ENCODE data around the gene PRELID3B.

Gene PRELID3B

GRCh38 chr20:59073582-59073981 is 31.0 kb upstream of the PRELID3B start:
- Histone ChIP-seq H3K27me3 (peaks cover 17% of the 10 kb centered on the region), H3K4me3 (ENCODE audit: low read depth, low read length) (no peak overlapping the region), H3K36me3 (no peaks in the 10 kb centered on the region), H3K9me3 (no peaks in the 10 kb centered on the region), H3K4me1 (no peaks in the 10 kb centered on the region)
- TF ChIP-seq, protein P1, sequence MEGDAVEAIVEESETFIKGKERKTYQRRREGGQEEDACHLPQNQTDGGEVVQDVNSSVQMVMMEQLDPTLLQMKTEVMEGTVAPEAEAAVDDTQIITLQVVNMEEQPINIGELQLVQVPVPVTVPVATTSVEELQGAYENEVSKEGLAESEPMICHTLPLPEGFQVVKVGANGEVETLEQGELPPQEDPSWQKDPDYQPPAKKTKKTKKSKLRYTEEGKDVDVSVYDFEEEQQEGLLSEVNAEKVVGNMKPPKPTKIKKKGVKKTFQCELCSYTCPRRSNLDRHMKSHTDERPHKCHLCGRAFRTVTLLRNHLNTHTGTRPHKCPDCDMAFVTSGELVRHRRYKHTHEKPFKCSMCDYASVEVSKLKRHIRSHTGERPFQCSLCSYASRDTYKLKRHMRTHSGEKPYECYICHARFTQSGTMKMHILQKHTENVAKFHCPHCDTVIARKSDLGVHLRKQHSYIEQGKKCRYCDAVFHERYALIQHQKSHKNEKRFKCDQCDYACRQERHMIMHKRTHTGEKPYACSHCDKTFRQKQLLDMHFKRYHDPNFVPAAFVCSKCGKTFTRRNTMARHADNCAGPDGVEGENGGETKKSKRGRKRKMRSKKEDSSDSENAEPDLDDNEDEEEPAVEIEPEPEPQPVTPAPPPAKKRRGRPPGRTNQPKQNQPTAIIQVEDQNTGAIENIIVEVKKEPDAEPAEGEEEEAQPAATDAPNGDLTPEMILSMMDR (IDR thresholded peaks at IDR 0.05; ENCODE audit: low read depth, low read length) = no peak
- DNase-seq = no peak

GRCh38 chr20:59071216-59071615 is 28.6 kb upstream of the PRELID3B start:
- Histone ChIP-seq H3K9me3 (no peaks in the 10 kb centered on the region), H3K27me3 (peaks cover 13% of the 10 kb centered on the region), H3K4me1 (no peaks in the 10 kb centered on the region), H3K36me3 (no peaks in the 10 kb centered on the region), H3K4me3 (ENCODE audit: low read depth, low read length) (no peak overlapping the region)
- no peak for DNase-seq
- TF ChIP-seq, protein P1 (IDR thresholded peaks at IDR 0.05; ENCODE audit: low read depth, low read length) = no peak

DNA sequence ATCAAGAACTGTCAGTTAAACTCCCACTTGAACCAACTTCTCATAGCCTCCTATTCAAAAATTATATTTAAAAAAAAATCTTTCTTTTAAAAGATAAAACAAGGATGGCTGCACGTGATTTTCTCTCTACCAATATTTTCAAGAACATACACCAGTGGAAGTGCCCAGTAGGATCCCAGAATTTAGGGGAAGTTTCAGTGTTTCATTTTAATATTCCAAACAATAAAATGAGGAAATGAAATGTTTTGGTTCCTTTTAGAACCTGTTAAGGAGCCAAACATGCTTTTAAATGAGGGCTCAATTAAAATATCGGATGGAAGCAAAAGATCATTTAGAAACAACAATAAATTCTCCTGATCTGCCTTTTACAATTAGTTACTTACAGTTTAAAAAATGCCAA is 26.4 kb upstream of the PRELID3B start:
- no peaks in the 10 kb centered on the region for H3K36me3 ChIP-seq
- no peak for DNase-seq
- TF ChIP-seq, protein P1 (IDR thresholded peaks at IDR 0.05; ENCODE audit: low read depth, low read length) = no peak
- peaks cover 7% of the 10 kb centered on the region for H3K27me3 ChIP-seq
- no peak overlapping the region for H3K4me3 ChIP-seq (ENCODE audit: low read depth, low read length)
- no peaks in the 10 kb centered on the region for H3K4me1 ChIP-seq
- no peaks in the 10 kb centered on the region for H3K9me3 ChIP-seq

DNA sequence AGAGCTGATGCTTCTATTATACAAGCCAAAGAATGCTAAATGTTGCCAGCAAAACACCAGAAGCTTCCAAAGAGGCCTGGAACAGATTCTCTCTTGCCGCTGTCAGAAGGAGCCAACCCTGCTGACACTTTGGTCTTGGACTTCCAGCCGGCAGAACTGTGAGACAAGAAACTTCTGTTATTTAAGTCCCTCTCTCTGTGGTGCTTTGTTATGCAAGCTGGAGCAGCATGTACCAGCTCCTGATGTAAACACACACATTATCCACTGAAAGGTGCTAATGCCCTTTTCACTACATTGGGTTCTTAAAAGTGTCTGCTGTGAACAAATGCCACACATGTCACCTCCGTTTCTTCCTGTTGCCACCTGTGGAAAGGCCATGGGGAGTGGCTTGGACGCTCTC is 25.9 kb upstream of the PRELID3B start:
- H3K4me3 ChIP-seq (ENCODE audit: low read depth, low read length) = no peak overlapping the region
- H3K27me3 ChIP-seq = peaks cover 4% of the 10 kb centered on the region
- no peaks in the 10 kb centered on the region for H3K4me1 ChIP-seq
- DNase-seq = no peak
- no peaks in the 10 kb centered on the region for H3K36me3 ChIP-seq
- no peaks in the 10 kb centered on the region for H3K9me3 ChIP-seq
- TF ChIP-seq, protein P1 (IDR thresholded peaks at IDR 0.05; ENCODE audit: low read depth, low read length) = no peak

DNA sequence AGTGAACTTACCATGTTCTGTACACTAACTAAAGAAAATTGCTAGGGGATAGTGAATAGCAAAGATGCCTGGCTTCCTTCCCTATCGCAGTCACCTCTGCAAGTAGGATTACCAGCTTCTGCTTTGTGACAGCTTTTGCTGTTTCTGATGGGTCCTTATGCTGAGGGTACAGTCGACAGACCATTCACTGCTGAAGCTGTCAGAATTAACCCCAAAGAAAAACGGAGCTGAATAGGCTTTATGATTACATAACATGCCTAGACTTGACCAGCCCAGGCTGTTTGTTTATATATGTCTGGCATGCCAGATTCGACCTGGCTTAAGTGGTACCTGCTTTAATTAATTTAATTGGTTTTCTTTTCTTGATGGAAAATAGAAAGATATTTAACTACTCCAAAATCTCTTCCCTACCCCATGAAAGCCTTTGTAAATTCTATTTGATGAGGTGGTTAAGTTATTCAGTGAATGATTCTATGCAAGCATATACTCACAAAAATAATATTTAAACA is 21.7 kb upstream of the PRELID3B start:
- DNase-seq = no peak
- peak overlapping the region; percentile 50 for H3K4me3 ChIP-seq (ENCODE audit: low read depth, low read length)
- TF ChIP-seq, protein P1 (IDR thresholded peaks at IDR 0.05; ENCODE audit: low read depth, low read length) = no peak
- no peaks in the 10 kb centered on the region for H3K36me3 ChIP-seq
- H3K9me3 ChIP-seq = no peaks in the 10 kb centered on the region
- no peaks in the 10 kb centered on the region; the same call in 1 of the 2 replicates for H3K4me1 ChIP-seq
- no peaks in the 10 kb centered on the region for H3K27me3 ChIP-seq

GRCh38 chr20:59063358-59064213 is 21.0 kb upstream of the PRELID3B start:
- Histone ChIP-seq H3K4me1 (no peaks in the 10 kb centered on the region; the same call in 1 of the 2 replicates), H3K27me3 (no peaks in the 10 kb centered on the region), H3K9me3 (no peaks in the 10 kb centered on the region), H3K36me3 (no peaks in the 10 kb centered on the region), H3K4me3 (ENCODE audit: low read depth, low read length) (peak overlapping the region; percentile 50)
- peak; percentile 48 for DNase-seq
- TF ChIP-seq, protein P1 (IDR thresholded peaks at IDR 0.05; ENCODE audit: low read depth, low read length) = no peak

Measured in BE2C (cell line).